KMS-11 (cell line): Measurements from ENCODE around the gene TRPM2.

ENCODE experiments used
- H2AFZ ChIP-seq: fragments of 200-600 bp; sonication (generic); 2 replicates; pipeline ENCODE4 v1.6.1; 2016; ENCODE audit warnings: antibody characterized with exemption, mixed run types, low read depth
- H3K27ac ChIP-seq: fragments of 200-600 bp; sonication (generic); 2 replicates; pipeline ENCODE4 v1.6.1; 2016; ENCODE audit warnings: mild to moderate bottlenecking, mixed run types
- H3K27me3 ChIP-seq: fragments of 200-600 bp; sonication (generic); 2 replicates; pipeline ENCODE4 v1.6.1; 2017; ENCODE audit warnings: mild to moderate bottlenecking, low read depth, mixed run types, moderate library complexity; ENCODE audit not compliant: insufficient read depth
- H3K36me3 ChIP-seq: fragments of 200-600 bp; sonication (generic); 2 replicates; pipeline ENCODE4 v1.6.1; 2017; ENCODE audit warnings: mild to moderate bottlenecking, mixed run types; ENCODE audit not compliant: insufficient read depth
- H3K4me1 ChIP-seq: fragments of 200-600 bp; sonication (generic); 2 replicates; pipeline ENCODE4 v1.6.1; 2016; ENCODE audit warnings: mild to moderate bottlenecking, low read depth, mixed run types; ENCODE audit not compliant: poor library complexity, severe bottlenecking
- H3K4me2 ChIP-seq: fragments of 200-600 bp; sonication (generic); 2 replicates; pipeline ENCODE4 v1.7.0; 2016; ENCODE audit warnings: mild to moderate bottlenecking, mixed run types
- H3K4me3 ChIP-seq: fragments of 200-600 bp; sonication (generic); IDR thresholded peaks from 2 replicates; pipeline ENCODE4 v1.6.1; 2017; ENCODE audit warnings: low read depth, low read length, mixed read lengths; ENCODE audit not compliant: insufficient read depth
- H3K79me2 ChIP-seq: fragments of 200-600 bp; sonication (generic); 2 replicates; pipeline ENCODE4 v1.6.1; 2016; ENCODE audit warnings: low read depth, mixed run types; ENCODE audit not compliant: insufficient read depth
- H3K9ac ChIP-seq: fragments of 200-600 bp; sonication (generic); 2 replicates; pipeline ENCODE4 v1.6.1; 2016; ENCODE audit warnings: mild to moderate bottlenecking, mixed run types
- H4K20me1 ChIP-seq: fragments of 200-600 bp; sonication (generic); 2 replicates; pipeline ENCODE4 v1.6.1; 2016; ENCODE audit warnings: mild to moderate bottlenecking, mixed run types; ENCODE audit not compliant: insufficient read depth
- CTCF ChIP-seq: fragments of 200-600 bp; sonication (generic); conservative IDR thresholded peaks from 2 replicates; pipeline ENCODE4 v1.6.1; 2017; ENCODE audit warnings: low read depth, mild to moderate bottlenecking, antibody characterized with exemption, low read length, moderate library complexity, mixed read lengths

The TRPM2 gene

DNA sequence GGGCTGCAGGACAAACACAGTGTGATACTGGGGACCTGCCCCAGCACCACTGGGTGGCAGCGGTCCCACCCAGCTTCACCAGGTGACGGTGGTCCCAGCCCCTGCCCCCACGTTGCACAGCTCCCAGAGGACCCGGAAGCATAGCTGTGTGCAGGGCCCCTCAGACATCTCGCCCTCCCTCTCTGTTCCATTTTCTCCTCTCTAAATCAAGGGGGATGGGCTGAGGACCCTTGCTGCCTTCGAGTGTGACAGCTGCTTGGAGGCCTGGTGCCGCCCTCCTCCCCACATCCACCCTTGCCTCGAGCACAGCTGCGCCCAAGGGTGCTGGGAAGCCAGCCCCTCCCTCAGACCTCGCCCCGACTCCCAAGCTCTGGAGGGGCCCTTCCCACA, 85.8 kb downstream of the TRPM2 start:
- no peak overlapping the region for H3K4me2 ChIP-seq
- H3K27me3 ChIP-seq = peaks cover 49% of the 10 kb centered on the region

DNA sequence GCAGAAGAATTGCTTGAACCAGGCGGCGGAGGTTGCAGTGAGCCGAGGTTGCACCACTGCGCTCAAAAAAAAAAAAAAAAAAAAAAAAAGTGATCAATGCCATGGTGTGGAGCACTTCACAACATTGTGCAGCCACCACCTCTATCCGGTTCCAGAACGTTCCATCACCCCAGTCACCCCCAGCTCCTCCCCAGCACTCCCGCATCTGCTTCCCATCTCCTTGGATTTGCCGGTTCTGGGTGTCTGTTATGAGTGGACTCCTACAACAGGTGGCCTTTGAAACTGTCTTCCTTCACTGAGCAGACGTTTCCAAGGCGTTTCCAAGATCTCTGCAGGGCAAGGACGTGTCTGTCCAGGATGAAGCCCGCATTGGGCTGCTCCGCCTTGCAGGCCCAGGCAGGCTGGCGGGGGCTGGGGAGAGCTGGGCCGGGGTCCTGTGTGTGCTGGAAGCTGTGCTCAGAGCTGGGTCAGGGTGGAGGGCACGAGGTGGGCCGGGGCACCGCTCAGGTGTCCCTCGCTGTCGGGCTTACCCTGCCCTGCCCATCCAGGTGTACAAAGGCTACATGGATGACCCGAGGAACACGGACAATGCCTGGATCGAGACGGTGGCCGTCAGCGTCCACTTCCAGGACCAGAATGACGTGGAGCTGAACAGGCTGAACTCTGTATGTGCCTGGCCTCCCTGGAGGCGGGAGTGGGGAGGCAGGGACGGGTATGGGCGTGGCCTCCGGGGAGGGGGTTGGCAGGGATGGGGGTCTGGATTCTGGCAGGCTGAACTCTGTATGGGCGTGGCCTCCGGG, 87.0 kb downstream of the TRPM2 start:
- Histone ChIP-seq H3K4me3 (no peak overlapping the region), H3K36me3 (no peaks in the 10 kb centered on the region)

More for the DNA sequence above, 85.8 kb downstream of the TRPM2 start:
- H3K9ac ChIP-seq = no peak overlapping the region
- no peak overlapping the region for H2AFZ ChIP-seq
- no peaks in the 10 kb centered on the region for H3K79me2 ChIP-seq
- H3K4me3 ChIP-seq = no peak overlapping the region
- TF ChIP-seq CTCF = no peak
- no peak overlapping the region for H3K27ac ChIP-seq
- H4K20me1 ChIP-seq = no peaks in the 10 kb centered on the region
- H3K36me3 ChIP-seq = no peaks in the 10 kb centered on the region
- H3K4me1 ChIP-seq = no peaks in the 10 kb centered on the region

DNA sequence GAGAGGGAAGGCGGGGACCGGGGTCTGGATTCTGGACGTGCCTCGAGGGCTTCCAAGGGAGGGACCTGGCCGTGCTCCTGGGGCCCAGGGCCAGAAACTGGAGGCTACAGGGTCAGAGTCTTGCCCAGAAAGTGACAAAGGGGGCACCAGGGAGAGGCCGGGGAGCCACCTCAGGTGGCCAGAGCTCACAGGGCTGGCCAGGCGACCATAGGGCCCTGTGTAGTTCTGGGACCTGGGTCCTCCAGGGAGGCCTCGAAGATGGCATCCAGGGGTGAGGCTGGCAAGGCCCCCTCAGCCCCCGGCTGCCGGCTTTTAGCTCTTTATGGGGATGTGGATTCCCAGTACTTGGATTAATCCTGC, 87.6 kb downstream of the TRPM2 start:
- H3K9ac ChIP-seq = no peak overlapping the region
- H3K27me3 ChIP-seq = peaks cover 63% of the 10 kb centered on the region
- H3K4me1 ChIP-seq = no peaks in the 10 kb centered on the region
- H3K4me2 ChIP-seq = no peak overlapping the region
- H3K4me3 ChIP-seq = no peak overlapping the region
- no peaks in the 10 kb centered on the region for H3K79me2 ChIP-seq
- no peak overlapping the region for H2AFZ ChIP-seq
- H3K36me3 ChIP-seq = no peaks in the 10 kb centered on the region
- H4K20me1 ChIP-seq = no peaks in the 10 kb centered on the region
- no peak for TF ChIP-seq CTCF
- H3K27ac ChIP-seq = no peak overlapping the region

More for the DNA sequence above, 87.0 kb downstream of the TRPM2 start:
- Histone ChIP-seq H3K27me3 (peaks cover 60% of the 10 kb centered on the region), H2AFZ (no peak overlapping the region), H3K4me2 (no peak overlapping the region), H3K79me2 (no peaks in the 10 kb centered on the region), H4K20me1 (no peaks in the 10 kb centered on the region), H3K9ac (no peak overlapping the region), H3K27ac (no peak overlapping the region), H3K4me1 (no peaks in the 10 kb centered on the region)
- TF ChIP-seq CTCF = no peak

GRCh38 chr21:44441581-44442265, 88.3 kb downstream of the TRPM2 start:
- peaks cover 68% of the 10 kb centered on the region for H3K27me3 ChIP-seq
- H3K79me2 ChIP-seq = no peaks in the 10 kb centered on the region
- H3K4me3 ChIP-seq = no peak overlapping the region
- no peak overlapping the region for H3K9ac ChIP-seq
- H2AFZ ChIP-seq = no peak overlapping the region
- no peaks in the 10 kb centered on the region for H3K36me3 ChIP-seq
- H3K4me2 ChIP-seq = no peak overlapping the region
- H4K20me1 ChIP-seq = no peaks in the 10 kb centered on the region
- no peak overlapping the region for H3K27ac ChIP-seq
- TF ChIP-seq CTCF = no peak
- no peaks in the 10 kb centered on the region for H3K4me1 ChIP-seq
